WTC11 (cell line): ENCODE data around the gene UGT1A10. TPM values are rescaled to one million over a fixed set of nuclear protein-coding genes. Genes with fewer than 3 reads are reported as not detected.

Experiments
- ATAC-seq: fragments of 200-7000 bp; cut with Tn5 transposase; 2 replicates; pipeline ENCODE4 v1.10.0; 2021; ENCODE audit warnings: mild to moderate bottlenecking, moderate library complexity
- CTCF ChIA-PET: fragments of 300-600 bp; sonication (Branson Sonifier 250); formaldehyde crosslinking; loops from one replicate; lab custom pipeline; 2021; ENCODE audit warnings: antibody characterized with exemption; lab: Charles Lee
- POLR2A ChIA-PET: fragments of 350-600 bp; sonication (Branson Sonifier 250); formaldehyde crosslinking; loops from one replicate; lab custom pipeline; 2021; ENCODE audit warnings: antibody characterized with exemption; lab: Charles Lee
- DNase-seq: peaks from one replicate; pipeline ENCODE4 v3.0.0; 2021; ENCODE audit warnings: low spot score
- H3K27ac Mint-ChIP-seq: 2 replicates; pipeline ENCODE4 v1.8.0; 2021; ENCODE audit warnings: mixed read lengths
- H3K27me3 Mint-ChIP-seq: 2 replicates; pipeline ENCODE4 v1.8.0; 2021; ENCODE audit warnings: low read depth, mild to moderate bottlenecking, moderate library complexity, mixed read lengths
- H3K36me3 Mint-ChIP-seq: 2 replicates; pipeline ENCODE4 v1.8.0; 2021; ENCODE audit warnings: mixed read lengths
- H3K4me1 Mint-ChIP-seq: 2 replicates; pipeline ENCODE4 v1.8.0; 2022; ENCODE audit warnings: mixed read lengths
- H3K4me3 Mint-ChIP-seq: 2 replicates; pipeline ENCODE4 v1.8.0; 2021; ENCODE audit warnings: mild to moderate bottlenecking, moderate library complexity, mixed read lengths
- H3K9me3 Mint-ChIP-seq: 2 replicates; pipeline ENCODE4 v1.8.0; 2021; ENCODE audit warnings: mixed read lengths
- ETV6 ChIP-seq: sonication (generic); formaldehyde crosslinking; IDR thresholded peaks from 2 replicates; pipeline ENCODE4 v1.8.1; 2022; ENCODE audit warnings: mild to moderate bottlenecking, missing genetic modification reagents
- FOXJ3 ChIP-seq: sonication (generic); formaldehyde crosslinking; IDR thresholded peaks from 2 replicates; pipeline ENCODE4 v1.9.0; 2021; ENCODE audit warnings: missing genetic modification reagents, mild to moderate bottlenecking, borderline replicate concordance
- FOXP1 ChIP-seq: sonication (generic); formaldehyde crosslinking; IDR thresholded peaks from 2 replicates; pipeline ENCODE4 v1.8.0; 2022; ENCODE audit warnings: missing genetic modification reagents, mild to moderate bottlenecking, moderate library complexity, borderline replicate concordance
- GRHL2 ChIP-seq: fragments of 250-450 bp; sonication (Bioruptor Pico); IDR thresholded peaks from 2 replicates; pipeline ENCODE4 v1.8.0; 2022; ENCODE audit warnings: mild to moderate bottlenecking, moderate library complexity; ENCODE audit not compliant: insufficient replicate concordance, severe bottlenecking
- GTF2I ChIP-seq: fragments of 250-450 bp; sonication (Bioruptor Pico); conservative IDR thresholded peaks from 2 replicates; pipeline ENCODE4 v1.4.0; 2021; ENCODE audit warnings: mild to moderate bottlenecking
- JAZF1 ChIP-seq: fragments of 250-450 bp; sonication (Bioruptor Pico); IDR thresholded peaks from 2 replicates; pipeline ENCODE4 v1.9.0; 2021; ENCODE audit warnings: moderate library complexity, mild to moderate bottlenecking, inconsistent platforms
- NFATC4 ChIP-seq: fragments of 250-450 bp; sonication (Bioruptor Pico); IDR thresholded peaks from 2 replicates; pipeline ENCODE4 v1.9.0; 2021; ENCODE audit warnings: mild to moderate bottlenecking
- NFE2L1 ChIP-seq: sonication (generic); formaldehyde crosslinking; IDR thresholded peaks from 2 replicates; pipeline ENCODE4 v1.8.1; 2023; ENCODE audit warnings: missing genetic modification reagents
- NFYB ChIP-seq: sonication (generic); formaldehyde crosslinking; conservative IDR thresholded peaks from 2 replicates; pipeline ENCODE4 v1.8.0; 2022; ENCODE audit warnings: low read depth, missing genetic modification reagents
- NR1H2 ChIP-seq: sonication (generic); formaldehyde crosslinking; IDR thresholded peaks from 2 replicates; pipeline ENCODE4 v1.9.0; 2021; ENCODE audit warnings: mild to moderate bottlenecking, moderate library complexity, missing genetic modification reagents
- ZNF416 ChIP-seq: fragments of 250-450 bp; sonication (Bioruptor Pico); IDR thresholded peaks from 2 replicates; pipeline ENCODE4 v1.9.0; 2021; ENCODE audit warnings: mild to moderate bottlenecking, inconsistent platforms
- ZNF671 ChIP-seq: fragments of 250-450 bp; sonication (Bioruptor Pico); IDR thresholded peaks from 2 replicates; pipeline ENCODE4 v1.8.0; 2021; ENCODE audit warnings: mild to moderate bottlenecking
- total RNA-seq: library from RNA; stranded (reverse); gene quantifications from 3 replicates; pipeline ENCODE4 v1.2.3, GENCODE V29; 2021
- TF ChIP-seq, protein P1 (sequence below): fragments of 250-450 bp; sonication (Bioruptor Pico); IDR thresholded peaks from 2 replicates; pipeline ENCODE4 v1.9.0; 2021; ENCODE audit warnings: moderate library complexity, mild to moderate bottlenecking, inconsistent platforms, borderline replicate concordance
- TF ChIP-seq, protein P2 (sequence below): fragments of 200-600 bp; IDR thresholded peaks from 2 replicates; pipeline ENCODE4 v1.8.0; 2022; ENCODE audit warnings: antibody characterized with exemption
- TF ChIP-seq, protein P3 (sequence below): fragments of 250-450 bp; sonication (Bioruptor Pico); IDR thresholded peaks from 2 replicates; pipeline ENCODE4 v1.9.0; 2021; ENCODE audit warnings: mild to moderate bottlenecking
- TF ChIP-seq, protein P4 (sequence below): sonication (generic); formaldehyde crosslinking; IDR thresholded peaks from 2 replicates; pipeline ENCODE4 v1.8.0; 2022; ENCODE audit warnings: mild to moderate bottlenecking, missing genetic modification reagents
- TF ChIP-seq, protein P5 (sequence below): sonication (generic); formaldehyde crosslinking; conservative IDR thresholded peaks from 2 replicates; pipeline ENCODE4 v1.8.1; 2023; ENCODE audit warnings: mild to moderate bottlenecking, low read depth, missing genetic modification reagents, moderate library complexity
- TF ChIP-seq, protein P6 (sequence below): sonication (generic); formaldehyde crosslinking; IDR thresholded peaks from 2 replicates; pipeline ENCODE4 v1.8.0; 2022; ENCODE audit warnings: mild to moderate bottlenecking, missing genetic modification reagents
- TF ChIP-seq, protein P7 (sequence below): fragments of 250-450 bp; sonication (Bioruptor Pico); IDR thresholded peaks from 2 replicates; pipeline ENCODE4 v1.8.0; 2021; ENCODE audit warnings: mild to moderate bottlenecking

Gene UGT1A10
- total RNA-seq, 1 experiment from 2014 or later = not detected

DNA sequence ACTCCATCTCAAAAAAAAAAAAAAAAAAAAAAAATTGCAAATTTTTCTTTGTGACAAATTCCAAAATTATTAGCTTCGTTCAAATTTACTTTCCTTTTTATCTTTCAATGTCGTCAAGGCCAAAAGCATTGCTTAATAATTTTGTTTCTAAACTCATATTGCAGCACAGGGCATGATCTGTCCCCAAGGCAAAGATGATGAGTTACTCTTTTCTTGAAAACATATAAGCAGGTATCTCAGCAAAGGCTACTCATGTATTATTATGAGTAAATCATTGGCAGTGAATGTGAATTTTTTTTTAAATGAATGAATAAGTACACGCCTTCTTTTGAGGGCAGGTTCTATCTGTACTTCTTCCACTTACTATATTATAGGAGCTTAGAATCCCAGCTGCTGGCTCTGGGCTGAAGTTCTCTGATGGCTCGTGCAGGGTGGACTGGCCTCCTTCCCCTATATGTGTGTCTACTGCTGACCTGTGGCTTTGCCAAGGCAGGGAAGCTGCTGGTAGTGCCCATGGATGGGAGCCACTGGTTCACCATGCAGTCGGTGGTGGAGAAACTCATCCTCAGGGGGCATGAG, 45.4 kb downstream of the UGT1A10 start, which contains the start of gene UGT1A7:
TSS of gene UGT1A7 (plus strand) at position 381 of the 579 bp plus-strand sequence. CDS start at position 418, 37 bp downstream.
- TF ChIP-seq, protein P1, sequence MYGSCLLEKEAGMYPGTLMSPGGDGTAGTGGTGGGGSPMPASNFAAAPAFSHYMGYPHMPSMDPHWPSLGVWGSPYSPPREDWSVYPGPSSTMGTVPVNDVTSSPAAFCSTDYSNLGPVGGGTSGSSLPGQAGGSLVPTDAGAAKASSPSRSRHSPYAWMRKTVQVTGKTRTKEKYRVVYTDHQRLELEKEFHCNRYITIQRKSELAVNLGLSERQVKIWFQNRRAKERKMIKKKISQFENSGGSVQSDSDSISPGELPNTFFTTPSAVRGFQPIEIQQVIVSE (CRISPR knock-in tag) = no peak
- no peak for TF ChIP-seq FOXJ3 (CRISPR knock-in tag)
- no peak for TF ChIP-seq ZNF416 (CRISPR knock-in tag)
- TF ChIP-seq NFYB = no peak
- TF ChIP-seq, protein P2, sequence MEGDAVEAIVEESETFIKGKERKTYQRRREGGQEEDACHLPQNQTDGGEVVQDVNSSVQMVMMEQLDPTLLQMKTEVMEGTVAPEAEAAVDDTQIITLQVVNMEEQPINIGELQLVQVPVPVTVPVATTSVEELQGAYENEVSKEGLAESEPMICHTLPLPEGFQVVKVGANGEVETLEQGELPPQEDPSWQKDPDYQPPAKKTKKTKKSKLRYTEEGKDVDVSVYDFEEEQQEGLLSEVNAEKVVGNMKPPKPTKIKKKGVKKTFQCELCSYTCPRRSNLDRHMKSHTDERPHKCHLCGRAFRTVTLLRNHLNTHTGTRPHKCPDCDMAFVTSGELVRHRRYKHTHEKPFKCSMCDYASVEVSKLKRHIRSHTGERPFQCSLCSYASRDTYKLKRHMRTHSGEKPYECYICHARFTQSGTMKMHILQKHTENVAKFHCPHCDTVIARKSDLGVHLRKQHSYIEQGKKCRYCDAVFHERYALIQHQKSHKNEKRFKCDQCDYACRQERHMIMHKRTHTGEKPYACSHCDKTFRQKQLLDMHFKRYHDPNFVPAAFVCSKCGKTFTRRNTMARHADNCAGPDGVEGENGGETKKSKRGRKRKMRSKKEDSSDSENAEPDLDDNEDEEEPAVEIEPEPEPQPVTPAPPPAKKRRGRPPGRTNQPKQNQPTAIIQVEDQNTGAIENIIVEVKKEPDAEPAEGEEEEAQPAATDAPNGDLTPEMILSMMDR = no peak
- TF ChIP-seq ETV6 (CRISPR knock-in tag) = no peak
- ChIA-PET CTCF (interaction anchor here (0.9 kb wide), 1 partner anchor 30 kb away, joined by 3 read pairs; no protein-coding TSS in a partner anchor), POLR2A (interaction anchor here (0.6 kb wide), 1 partner anchor 1223 kb away, joined by 3 read pairs; no protein-coding TSS in a partner anchor)
- H3K4me3 Mint-ChIP-seq = no peak within 1 kb of the TSS
- H3K27me3 Mint-ChIP-seq = peaks cover 12% of the 10 kb centered on the region; the same call in 1 of the 2 replicates
- no peaks in the 10 kb centered on the region for H3K36me3 Mint-ChIP-seq
- H3K9me3 Mint-ChIP-seq = no peaks in the 10 kb centered on the region
- no peaks in the 10 kb centered on the region for H3K4me1 Mint-ChIP-seq
- no peak within 1 kb of the TSS for H3K27ac Mint-ChIP-seq
- ATAC-seq = no peak
- DNase-seq = no peak

DNA sequence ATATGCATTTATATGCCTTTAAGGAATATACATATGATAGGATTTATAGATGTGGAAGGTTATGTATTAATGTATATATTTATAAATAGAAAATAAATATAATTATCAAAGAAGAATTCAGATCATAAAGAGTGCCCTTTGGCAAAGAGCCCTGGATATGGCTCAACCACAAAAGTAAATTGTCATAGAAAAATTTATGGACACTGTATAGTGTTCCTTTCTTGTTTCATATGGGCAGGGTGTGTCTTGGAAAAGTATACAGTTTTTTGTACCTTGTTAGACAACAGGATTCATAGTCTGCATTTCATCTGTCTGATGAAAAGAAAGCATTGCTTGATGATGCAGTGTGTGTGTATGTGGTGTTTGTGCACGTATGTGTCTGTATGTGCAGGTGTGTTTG, 48.4 kb downstream of the UGT1A10 start:
- peaks cover 10% of the 10 kb centered on the region; the same call in 1 of the 2 replicates for H3K4me1 Mint-ChIP-seq
- H3K27me3 Mint-ChIP-seq = peaks cover 4% of the 10 kb centered on the region; the same call in 1 of the 2 replicates
- H3K36me3 Mint-ChIP-seq = no peaks in the 10 kb centered on the region
- ATAC-seq (no peak), DNase-seq (no peak)
- ChIA-PET CTCF (no interaction called here), POLR2A (no interaction called here)
- H3K27ac Mint-ChIP-seq = no peak overlapping the region
- no peak overlapping the region for H3K4me3 Mint-ChIP-seq
- H3K9me3 Mint-ChIP-seq = 0 out of 2 replicates have a peak, but pooled peaks cover 4% of the 10 kb centered on the region
- TF ChIP-seq GRHL2 (CRISPR knock-in tag) = no peak
- no peak for TF ChIP-seq GTF2I (CRISPR knock-in tag)
- TF ChIP-seq FOXP1 (CRISPR knock-in tag) = no peak
- no peak for TF ChIP-seq NFE2L1 (CRISPR knock-in tag)
- TF ChIP-seq, protein P3, sequence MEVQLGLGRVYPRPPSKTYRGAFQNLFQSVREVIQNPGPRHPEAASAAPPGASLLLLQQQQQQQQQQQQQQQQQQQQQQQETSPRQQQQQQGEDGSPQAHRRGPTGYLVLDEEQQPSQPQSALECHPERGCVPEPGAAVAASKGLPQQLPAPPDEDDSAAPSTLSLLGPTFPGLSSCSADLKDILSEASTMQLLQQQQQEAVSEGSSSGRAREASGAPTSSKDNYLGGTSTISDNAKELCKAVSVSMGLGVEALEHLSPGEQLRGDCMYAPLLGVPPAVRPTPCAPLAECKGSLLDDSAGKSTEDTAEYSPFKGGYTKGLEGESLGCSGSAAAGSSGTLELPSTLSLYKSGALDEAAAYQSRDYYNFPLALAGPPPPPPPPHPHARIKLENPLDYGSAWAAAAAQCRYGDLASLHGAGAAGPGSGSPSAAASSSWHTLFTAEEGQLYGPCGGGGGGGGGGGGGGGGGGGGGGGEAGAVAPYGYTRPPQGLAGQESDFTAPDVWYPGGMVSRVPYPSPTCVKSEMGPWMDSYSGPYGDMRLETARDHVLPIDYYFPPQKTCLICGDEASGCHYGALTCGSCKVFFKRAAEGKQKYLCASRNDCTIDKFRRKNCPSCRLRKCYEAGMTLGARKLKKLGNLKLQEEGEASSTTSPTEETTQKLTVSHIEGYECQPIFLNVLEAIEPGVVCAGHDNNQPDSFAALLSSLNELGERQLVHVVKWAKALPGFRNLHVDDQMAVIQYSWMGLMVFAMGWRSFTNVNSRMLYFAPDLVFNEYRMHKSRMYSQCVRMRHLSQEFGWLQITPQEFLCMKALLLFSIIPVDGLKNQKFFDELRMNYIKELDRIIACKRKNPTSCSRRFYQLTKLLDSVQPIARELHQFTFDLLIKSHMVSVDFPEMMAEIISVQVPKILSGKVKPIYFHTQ = no peak
- TF ChIP-seq, protein P4, sequence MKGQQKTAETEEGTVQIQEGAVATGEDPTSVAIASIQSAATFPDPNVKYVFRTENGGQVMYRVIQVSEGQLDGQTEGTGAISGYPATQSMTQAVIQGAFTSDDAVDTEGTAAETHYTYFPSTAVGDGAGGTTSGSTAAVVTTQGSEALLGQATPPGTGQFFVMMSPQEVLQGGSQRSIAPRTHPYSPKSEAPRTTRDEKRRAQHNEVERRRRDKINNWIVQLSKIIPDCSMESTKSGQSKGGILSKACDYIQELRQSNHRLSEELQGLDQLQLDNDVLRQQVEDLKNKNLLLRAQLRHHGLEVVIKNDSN (CRISPR knock-in tag) = no peak
- no peak for TF ChIP-seq NR1H2 (CRISPR knock-in tag)
- TF ChIP-seq NFATC4 (CRISPR knock-in tag) = no peak
- TF ChIP-seq ZNF671 (CRISPR knock-in tag) = no peak
- TF ChIP-seq, protein P5, sequence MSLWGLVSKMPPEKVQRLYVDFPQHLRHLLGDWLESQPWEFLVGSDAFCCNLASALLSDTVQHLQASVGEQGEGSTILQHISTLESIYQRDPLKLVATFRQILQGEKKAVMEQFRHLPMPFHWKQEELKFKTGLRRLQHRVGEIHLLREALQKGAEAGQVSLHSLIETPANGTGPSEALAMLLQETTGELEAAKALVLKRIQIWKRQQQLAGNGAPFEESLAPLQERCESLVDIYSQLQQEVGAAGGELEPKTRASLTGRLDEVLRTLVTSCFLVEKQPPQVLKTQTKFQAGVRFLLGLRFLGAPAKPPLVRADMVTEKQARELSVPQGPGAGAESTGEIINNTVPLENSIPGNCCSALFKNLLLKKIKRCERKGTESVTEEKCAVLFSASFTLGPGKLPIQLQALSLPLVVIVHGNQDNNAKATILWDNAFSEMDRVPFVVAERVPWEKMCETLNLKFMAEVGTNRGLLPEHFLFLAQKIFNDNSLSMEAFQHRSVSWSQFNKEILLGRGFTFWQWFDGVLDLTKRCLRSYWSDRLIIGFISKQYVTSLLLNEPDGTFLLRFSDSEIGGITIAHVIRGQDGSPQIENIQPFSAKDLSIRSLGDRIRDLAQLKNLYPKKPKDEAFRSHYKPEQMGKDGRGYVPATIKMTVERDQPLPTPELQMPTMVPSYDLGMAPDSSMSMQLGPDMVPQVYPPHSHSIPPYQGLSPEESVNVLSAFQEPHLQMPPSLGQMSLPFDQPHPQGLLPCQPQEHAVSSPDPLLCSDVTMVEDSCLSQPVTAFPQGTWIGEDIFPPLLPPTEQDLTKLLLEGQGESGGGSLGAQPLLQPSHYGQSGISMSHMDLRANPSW (CRISPR knock-in tag) = no peak
- TF ChIP-seq JAZF1 (CRISPR knock-in tag) = no peak
- TF ChIP-seq, protein P6, sequence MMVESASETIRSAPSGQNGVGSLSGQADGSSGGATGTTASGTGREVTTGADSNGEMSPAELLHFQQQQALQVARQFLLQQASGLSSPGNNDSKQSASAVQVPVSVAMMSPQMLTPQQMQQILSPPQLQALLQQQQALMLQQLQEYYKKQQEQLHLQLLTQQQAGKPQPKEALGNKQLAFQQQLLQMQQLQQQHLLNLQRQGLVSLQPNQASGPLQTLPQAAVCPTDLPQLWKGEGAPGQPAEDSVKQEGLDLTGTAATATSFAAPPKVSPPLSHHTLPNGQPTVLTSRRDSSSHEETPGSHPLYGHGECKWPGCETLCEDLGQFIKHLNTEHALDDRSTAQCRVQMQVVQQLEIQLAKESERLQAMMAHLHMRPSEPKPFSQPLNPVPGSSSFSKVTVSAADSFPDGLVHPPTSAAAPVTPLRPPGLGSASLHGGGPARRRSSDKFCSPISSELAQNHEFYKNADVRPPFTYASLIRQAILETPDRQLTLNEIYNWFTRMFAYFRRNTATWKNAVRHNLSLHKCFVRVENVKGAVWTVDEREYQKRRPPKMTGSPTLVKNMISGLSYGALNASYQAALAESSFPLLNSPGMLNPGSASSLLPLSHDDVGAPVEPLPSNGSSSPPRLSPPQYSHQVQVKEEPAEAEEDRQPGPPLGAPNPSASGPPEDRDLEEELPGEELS = no peak
- TF ChIP-seq, protein P7, sequence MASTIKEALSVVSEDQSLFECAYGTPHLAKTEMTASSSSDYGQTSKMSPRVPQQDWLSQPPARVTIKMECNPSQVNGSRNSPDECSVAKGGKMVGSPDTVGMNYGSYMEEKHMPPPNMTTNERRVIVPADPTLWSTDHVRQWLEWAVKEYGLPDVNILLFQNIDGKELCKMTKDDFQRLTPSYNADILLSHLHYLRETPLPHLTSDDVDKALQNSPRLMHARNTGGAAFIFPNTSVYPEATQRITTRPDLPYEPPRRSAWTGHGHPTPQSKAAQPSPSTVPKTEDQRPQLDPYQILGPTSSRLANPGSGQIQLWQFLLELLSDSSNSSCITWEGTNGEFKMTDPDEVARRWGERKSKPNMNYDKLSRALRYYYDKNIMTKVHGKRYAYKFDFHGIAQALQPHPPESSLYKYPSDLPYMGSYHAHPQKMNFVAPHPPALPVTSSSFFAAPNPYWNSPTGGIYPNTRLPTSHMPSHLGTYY (CRISPR knock-in tag) = no peak
